Smooth muscle cell (in vitro differentiated cells): ENCODE measurements around the gene PRSS12. TPM values are rescaled to one million over a fixed set of nuclear protein-coding genes. Genes with fewer than 3 reads are reported as not detected.
A peak's percentile ranks its signal among the peaks of the same experiment; 100 is the strongest.

Experiments used
- DNase-seq: peaks from one replicate; lab custom pipeline; 2025; ENCODE audit not compliant: unreplicated experiment; lab: John Stamatoyannopoulos, UW
- H2AFZ ChIP-seq: fragments of 200-600 bp; sonication (generic); 2 replicates; pipeline ENCODE4 v1.6.0; 2016; ENCODE audit warnings: antibody characterized with exemption, low read depth, mild to moderate bottlenecking
- H3F3A ChIP-seq: fragments of 200-600 bp; sonication (generic); 2 replicates; pipeline ENCODE4 v1.6.0; 2017; ENCODE audit warnings: antibody characterized with exemption, low read depth
- H3K27ac ChIP-seq: fragments of 200-600 bp; sonication (generic); 2 replicates; pipeline ENCODE4 v1.5.1; 2016; ENCODE audit warnings: low read depth, mild to moderate bottlenecking
- H3K27me3 ChIP-seq: fragments of 200-600 bp; sonication (generic); 2 replicates; pipeline ENCODE4 v1.6.1; 2016; ENCODE audit warnings: low read depth, mild to moderate bottlenecking
- H3K36me3 ChIP-seq: fragments of 200-600 bp; sonication (generic); 2 replicates; pipeline ENCODE4 v1.5.1; 2016; ENCODE audit warnings: low read depth
- H3K4me1 ChIP-seq: fragments of 200-600 bp; sonication (generic); 2 replicates; pipeline ENCODE4 v1.5.1; 2016; ENCODE audit warnings: low read depth
- H3K4me2 ChIP-seq: fragments of 200-600 bp; sonication (generic); 2 replicates; pipeline ENCODE4 v1.6.0; 2016; ENCODE audit warnings: mild to moderate bottlenecking
- H3K4me3 ChIP-seq: fragments of 200-600 bp; sonication (generic); 2 replicates; pipeline ENCODE4 v1.5.1; 2016; ENCODE audit warnings: mild to moderate bottlenecking
- H3K79me2 ChIP-seq: fragments of 200-600 bp; sonication (generic); 2 replicates; pipeline ENCODE4 v1.6.0; 2016; ENCODE audit warnings: low read depth, mild to moderate bottlenecking
- H3K9ac ChIP-seq: fragments of 200-600 bp; sonication (generic); 2 replicates; pipeline ENCODE4 v1.6.0; 2016; ENCODE audit warnings: low read depth
- H3K9me3 ChIP-seq: fragments of 200-600 bp; sonication (generic); replicated peaks from 2 replicates; pipeline ENCODE4 v1.5.1; 2016; ENCODE audit warnings: low read depth
- H4K20me1 ChIP-seq: fragments of 200-600 bp; sonication (generic); 2 replicates; pipeline ENCODE4 v1.6.0; 2016; ENCODE audit warnings: low read depth
- WGBS: methylation state at CpG from one replicate; pipeline ENCODE4 v1.1.7; 2016; ENCODE audit warnings: low lambda C conversion rate; 5-methylcytosine and 5-hydroxymethylcytosine counted together
- polyA plus RNA-seq: library from polyadenylated mRNA; unstranded; fragments of >200 nt; fragmentation: Nextera tagmentation; extraction: Ambion mirVana; gene quantifications from 2 replicates; pipeline ENCODE4 v1.2.1, GENCODE V29; 2016
- total RNA-seq: library from RNA; depleted of rRNA; stranded (reverse); fragments of >200 nt; gene quantifications from 2 replicates; pipeline ENCODE4 v1.2.3, GENCODE V29; 2014
- TF ChIP-seq, protein P1 (sequence below): fragments of 200-600 bp; sonication (generic); IDR thresholded peaks from 2 replicates; pipeline ENCODE4 v1.5.1; 2017; ENCODE audit warnings: borderline replicate concordance, mild to moderate bottlenecking, antibody characterized with exemption; ENCODE audit not compliant: insufficient read depth, poor library complexity, severe bottlenecking

The PRSS12 gene
- total and polyA plus RNA-seq, 2 experiments from 2014 or later = 9.9 to 24.5 TPM

DNA sequence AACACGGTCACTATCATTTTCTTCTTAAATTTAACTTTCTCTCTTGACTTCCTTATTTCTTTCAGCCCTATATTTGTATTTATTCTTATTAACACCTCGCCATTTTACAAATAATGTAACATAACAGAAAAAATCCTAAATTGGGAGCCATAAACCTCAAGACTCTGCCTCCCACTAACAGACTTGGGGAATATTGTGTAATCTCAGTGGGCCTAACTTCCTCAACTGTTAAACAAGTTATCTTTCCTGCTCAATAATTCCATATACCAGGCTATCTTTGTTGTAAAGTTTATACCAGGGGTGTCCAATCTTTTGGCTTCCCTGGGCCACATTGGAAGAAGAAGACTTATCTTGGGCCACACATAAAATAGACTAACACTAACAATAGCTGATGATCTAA is 26.2 kb downstream of the PRSS12 start:
- H3K4me3 ChIP-seq = no peak overlapping the region
- no peaks in the 10 kb centered on the region for H3K79me2 ChIP-seq
- H3K9me3 ChIP-seq = no peaks in the 10 kb centered on the region
- no peaks in the 10 kb centered on the region for H3K4me1 ChIP-seq
- TF ChIP-seq, protein P1, sequence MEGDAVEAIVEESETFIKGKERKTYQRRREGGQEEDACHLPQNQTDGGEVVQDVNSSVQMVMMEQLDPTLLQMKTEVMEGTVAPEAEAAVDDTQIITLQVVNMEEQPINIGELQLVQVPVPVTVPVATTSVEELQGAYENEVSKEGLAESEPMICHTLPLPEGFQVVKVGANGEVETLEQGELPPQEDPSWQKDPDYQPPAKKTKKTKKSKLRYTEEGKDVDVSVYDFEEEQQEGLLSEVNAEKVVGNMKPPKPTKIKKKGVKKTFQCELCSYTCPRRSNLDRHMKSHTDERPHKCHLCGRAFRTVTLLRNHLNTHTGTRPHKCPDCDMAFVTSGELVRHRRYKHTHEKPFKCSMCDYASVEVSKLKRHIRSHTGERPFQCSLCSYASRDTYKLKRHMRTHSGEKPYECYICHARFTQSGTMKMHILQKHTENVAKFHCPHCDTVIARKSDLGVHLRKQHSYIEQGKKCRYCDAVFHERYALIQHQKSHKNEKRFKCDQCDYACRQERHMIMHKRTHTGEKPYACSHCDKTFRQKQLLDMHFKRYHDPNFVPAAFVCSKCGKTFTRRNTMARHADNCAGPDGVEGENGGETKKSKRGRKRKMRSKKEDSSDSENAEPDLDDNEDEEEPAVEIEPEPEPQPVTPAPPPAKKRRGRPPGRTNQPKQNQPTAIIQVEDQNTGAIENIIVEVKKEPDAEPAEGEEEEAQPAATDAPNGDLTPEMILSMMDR = no peak
- H3K36me3 ChIP-seq = no peaks in the 10 kb centered on the region
- no peaks in the 10 kb centered on the region for H3F3A ChIP-seq
- H4K20me1 ChIP-seq = no peaks in the 10 kb centered on the region
- no peak for DNase-seq
- WGBS = 94% methylated on average over 2 of the region's 2 CpGs
- H3K27ac ChIP-seq = no peak overlapping the region
- H3K4me2 ChIP-seq = no peak overlapping the region
- H3K9ac ChIP-seq = no peak overlapping the region
- H3K27me3 ChIP-seq = no peaks in the 10 kb centered on the region
- H2AFZ ChIP-seq = no peak overlapping the region

DNA sequence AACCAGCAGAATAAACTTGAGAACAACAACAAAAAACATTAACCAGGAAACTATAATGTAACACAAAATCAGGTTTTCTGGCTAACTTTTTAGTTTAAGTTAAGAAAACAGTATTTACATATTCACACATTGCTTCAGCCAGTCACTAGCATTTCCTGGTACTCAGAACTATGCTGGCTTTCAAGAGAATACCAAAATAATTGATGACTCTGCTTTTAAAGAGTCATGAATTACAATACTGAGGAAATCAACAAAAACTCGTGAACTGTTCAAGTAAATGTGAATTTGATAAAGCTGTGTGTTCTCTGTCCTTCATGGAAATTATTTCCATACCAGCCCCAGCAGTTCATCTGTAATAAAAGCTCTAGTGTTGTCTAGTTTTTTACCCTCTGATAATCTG is 27.4 kb downstream of the PRSS12 start:
- H2AFZ ChIP-seq = peak overlapping the region; percentile 13
- DNase-seq = no peak
- no peak overlapping the region for H3K4me3 ChIP-seq
- no peaks in the 10 kb centered on the region for H3K79me2 ChIP-seq
- H3K27ac ChIP-seq = no peak overlapping the region
- H3K9me3 ChIP-seq = no peaks in the 10 kb centered on the region
- H3K4me1 ChIP-seq = no peaks in the 10 kb centered on the region
- TF ChIP-seq, protein P1 = no peak
- H3F3A ChIP-seq = no peaks in the 10 kb centered on the region
- H3K36me3 ChIP-seq = no peaks in the 10 kb centered on the region
- WGBS = 50% methylated on average over 1 of the region's 1 CpG
- no peaks in the 10 kb centered on the region for H3K27me3 ChIP-seq
- no peaks in the 10 kb centered on the region for H4K20me1 ChIP-seq
- H3K4me2 ChIP-seq = no peak overlapping the region
- no peak overlapping the region for H3K9ac ChIP-seq

DNA sequence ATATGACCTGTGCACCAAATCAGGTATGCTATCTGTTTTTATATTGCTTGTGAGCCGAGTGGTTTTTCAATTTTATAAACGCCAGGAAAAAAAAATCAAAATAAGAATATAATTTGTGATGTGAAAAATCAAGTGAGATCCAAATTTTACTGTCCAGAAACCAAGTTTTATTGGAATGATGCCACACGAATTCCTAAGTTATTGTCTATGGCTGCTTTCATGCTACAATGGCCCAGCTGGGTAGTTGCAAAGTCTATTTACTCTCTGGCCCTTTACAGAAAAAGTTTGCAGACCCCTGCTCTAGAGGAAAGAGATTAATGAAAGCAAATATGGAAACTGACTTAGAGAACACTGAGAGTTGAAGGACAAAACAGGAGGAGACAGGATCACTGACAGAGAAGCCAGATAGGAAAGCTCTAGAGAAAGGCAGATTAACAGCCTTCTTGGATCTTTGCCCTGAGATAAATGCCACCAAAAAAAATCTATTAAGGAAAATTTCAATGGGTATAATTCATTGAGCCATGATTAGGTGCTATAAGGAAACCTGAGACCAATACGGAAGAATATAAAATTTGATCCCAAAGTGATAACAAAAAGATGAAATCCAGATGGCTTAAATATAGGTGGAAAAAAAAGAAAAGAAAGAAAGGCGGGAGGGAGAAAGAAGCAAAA is 29.8 kb downstream of the PRSS12 start:
- no peaks in the 10 kb centered on the region for H3K36me3 ChIP-seq
- H4K20me1 ChIP-seq = no peaks in the 10 kb centered on the region
- no peak overlapping the region for H2AFZ ChIP-seq
- no peak for DNase-seq
- TF ChIP-seq, protein P1 = no peak
- no peak overlapping the region for H3K27ac ChIP-seq
- no peak overlapping the region for H3K4me3 ChIP-seq
- H3K9ac ChIP-seq = no peak overlapping the region
- H3K79me2 ChIP-seq = no peaks in the 10 kb centered on the region
- no peaks in the 10 kb centered on the region for H3K27me3 ChIP-seq
- no peaks in the 10 kb centered on the region for H3K9me3 ChIP-seq
- no peaks in the 10 kb centered on the region for H3F3A ChIP-seq
- WGBS = 86% methylated on average over 5 of the region's 5 CpGs
- H3K4me1 ChIP-seq = no peaks in the 10 kb centered on the region
- no peak overlapping the region for H3K4me2 ChIP-seq

DNA sequence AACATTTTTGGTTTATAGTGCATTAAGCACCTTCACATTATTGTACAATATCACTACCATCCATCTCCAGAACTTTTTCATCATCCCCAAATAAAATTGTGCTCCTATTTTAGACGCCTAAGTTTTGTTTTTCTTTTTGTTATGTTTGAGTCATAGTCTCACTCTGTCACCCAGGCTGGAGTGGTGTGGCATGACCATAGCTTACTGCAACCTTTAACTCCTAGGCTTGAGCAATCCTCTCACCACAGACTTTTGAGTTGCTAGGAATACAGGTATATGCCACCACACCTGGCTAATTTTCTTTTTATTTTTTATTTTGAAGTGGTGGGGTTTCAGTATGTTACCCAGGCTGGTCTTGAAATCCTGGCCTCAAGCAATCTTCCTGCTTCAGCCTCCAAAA is 33.9 kb downstream of the PRSS12 start:
- no peak overlapping the region for H3K4me2 ChIP-seq
- no peaks in the 10 kb centered on the region for H3K9me3 ChIP-seq
- no peak overlapping the region for H2AFZ ChIP-seq
- DNase-seq = no peak
- no peaks in the 10 kb centered on the region for H3K36me3 ChIP-seq
- 89% methylated on average over 1 of the region's 1 CpG for WGBS
- TF ChIP-seq, protein P1 = no peak
- H3K27me3 ChIP-seq = no peaks in the 10 kb centered on the region
- no peak overlapping the region for H3K9ac ChIP-seq
- H3K79me2 ChIP-seq = no peaks in the 10 kb centered on the region
- no peak overlapping the region for H3K4me3 ChIP-seq
- no peaks in the 10 kb centered on the region for H3K4me1 ChIP-seq
- no peaks in the 10 kb centered on the region for H4K20me1 ChIP-seq
- H3F3A ChIP-seq = no peaks in the 10 kb centered on the region
- H3K27ac ChIP-seq = no peak overlapping the region
